IPS-18c (cell line): Measurements from ENCODE around the gene GCLM.
"Not testable (repeated sequence)": the region's sequence is repeated elsewhere in the genome, so short reads cannot be mapped to it uniquely, and the experiment has no call there.

Experiments used
- H3K4me3 ChIP-seq: 2 replicates; pipeline ENCODE4 v1.7.0; 2013; ENCODE audit warnings: low read depth, mild to moderate bottlenecking, low read length, moderate library complexity; ENCODE audit not compliant: insufficient read depth
- H3K9me3 ChIP-seq: one replicate; pipeline ENCODE4 v1.6.1; 2013; ENCODE audit warnings: mild to moderate bottlenecking, low read length, moderate library complexity; ENCODE audit not compliant: control insufficient read depth, insufficient read depth

GCLM gene, protein sequence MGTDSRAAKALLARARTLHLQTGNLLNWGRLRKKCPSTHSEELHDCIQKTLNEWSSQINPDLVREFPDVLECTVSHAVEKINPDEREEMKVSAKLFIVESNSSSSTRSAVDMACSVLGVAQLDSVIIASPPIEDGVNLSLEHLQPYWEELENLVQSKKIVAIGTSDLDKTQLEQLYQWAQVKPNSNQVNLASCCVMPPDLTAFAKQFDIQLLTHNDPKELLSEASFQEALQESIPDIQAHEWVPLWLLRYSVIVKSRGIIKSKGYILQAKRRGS

DNA sequence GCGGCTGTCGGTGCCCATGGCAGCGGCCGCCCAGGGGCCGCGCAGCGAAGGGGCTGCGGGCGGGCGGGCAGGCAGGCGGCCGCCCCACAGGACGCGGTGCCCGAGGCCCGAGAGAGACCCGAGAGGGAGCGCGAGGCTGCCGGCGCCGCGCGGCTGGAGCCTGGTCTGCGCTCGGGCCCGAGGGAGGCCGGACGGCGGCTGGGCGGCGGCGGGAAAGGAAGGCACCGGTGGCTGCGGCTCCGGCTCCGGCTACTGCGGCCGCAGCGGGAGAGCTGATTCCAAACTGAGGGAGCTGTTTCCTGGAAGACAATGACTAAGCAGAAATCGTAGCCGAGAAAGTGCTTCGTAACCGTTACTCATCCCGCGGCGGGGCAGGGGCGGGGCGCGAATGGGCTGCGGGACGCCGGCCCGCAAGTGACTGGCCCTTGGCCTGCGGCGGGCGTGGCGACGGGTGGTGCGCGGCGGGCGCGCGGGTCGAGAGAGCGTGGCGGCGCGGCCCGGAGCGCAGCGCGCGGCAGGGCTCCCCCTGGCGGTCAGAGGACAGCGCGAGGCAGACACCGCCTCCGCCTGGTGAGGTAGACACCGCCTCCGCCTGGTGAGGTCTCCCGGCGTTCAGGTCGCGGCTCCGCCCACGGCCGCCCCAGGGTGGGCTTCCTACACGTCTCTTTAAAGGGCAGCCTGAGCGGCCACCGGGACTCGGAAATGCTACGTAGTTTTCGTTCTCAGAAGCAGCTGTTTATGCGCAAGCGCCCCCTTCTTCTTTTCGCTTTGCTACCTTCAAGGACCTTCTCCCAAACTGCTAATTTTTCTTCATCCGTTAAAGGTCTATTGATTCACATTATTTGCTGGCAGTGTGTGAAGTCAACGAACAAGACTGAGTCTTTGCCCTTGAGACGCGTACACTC, at the start of gene GCLM:
TSS of gene GCLM (minus strand) at position 285 of the 905 bp plus-strand sequence. CDS start at position 18, 267 bp downstream.
- Histone ChIP-seq H3K9me3 (no peaks in the 10 kb centered on the region), H3K4me3 (peak within 1 kb of the TSS; percentile 85)

DNA sequence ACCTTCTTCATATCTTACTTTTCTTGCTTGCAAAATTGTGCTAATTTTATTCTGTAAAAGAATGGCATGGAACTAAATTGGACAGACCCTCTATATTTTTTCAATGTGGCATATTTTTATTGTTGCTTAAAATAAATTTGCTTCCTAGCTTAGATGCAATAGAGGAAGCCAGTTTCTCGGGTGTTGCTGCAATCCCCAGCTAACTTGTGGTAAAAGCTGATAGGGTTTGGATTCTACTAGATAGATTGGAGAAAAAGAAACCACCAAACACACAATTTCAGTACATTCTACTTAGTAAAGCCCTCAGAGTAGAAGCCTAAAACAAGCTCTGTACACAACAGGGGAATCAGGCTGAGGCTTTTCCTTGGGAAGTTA, 49.5 kb upstream of the GCLM start:
- Histone ChIP-seq H3K9me3 (no peaks in the 10 kb centered on the region), H3K4me3 (no peak overlapping the region)

DNA sequence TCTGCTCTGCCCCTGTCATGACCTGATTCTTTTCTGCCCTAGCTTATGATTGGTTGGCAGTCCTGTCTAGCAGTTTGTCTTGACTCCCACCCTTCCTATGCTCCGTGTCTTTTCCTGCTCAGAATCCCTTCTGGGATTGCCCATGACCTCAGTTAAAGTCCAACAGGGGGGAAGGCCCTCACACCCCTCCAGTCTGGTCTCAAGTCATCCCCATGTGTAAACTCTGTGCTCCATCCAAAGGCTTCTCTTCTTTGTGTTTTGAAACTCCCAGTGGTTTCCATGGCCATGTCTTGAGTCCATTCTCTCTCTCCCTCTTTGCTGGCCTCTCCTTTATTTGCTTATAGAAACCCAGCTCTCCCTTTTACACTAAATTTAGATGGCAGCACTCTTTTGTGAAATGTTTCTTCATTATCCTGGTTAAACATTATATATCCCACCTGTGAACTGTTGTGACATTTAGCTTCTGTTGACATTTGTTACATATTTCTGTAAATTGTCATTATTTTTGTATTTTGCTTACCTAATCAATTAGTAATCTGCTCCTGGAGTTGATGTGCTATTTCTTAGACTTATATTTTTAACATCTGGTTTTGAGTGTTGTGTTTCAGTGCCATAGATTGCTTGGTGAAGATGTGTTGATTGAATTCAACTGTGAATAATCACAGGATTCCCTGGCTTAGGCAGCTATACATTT, 48.9 kb upstream of the GCLM start:
- H3K9me3 ChIP-seq, result no peaks in the 10 kb centered on the region

DNA sequence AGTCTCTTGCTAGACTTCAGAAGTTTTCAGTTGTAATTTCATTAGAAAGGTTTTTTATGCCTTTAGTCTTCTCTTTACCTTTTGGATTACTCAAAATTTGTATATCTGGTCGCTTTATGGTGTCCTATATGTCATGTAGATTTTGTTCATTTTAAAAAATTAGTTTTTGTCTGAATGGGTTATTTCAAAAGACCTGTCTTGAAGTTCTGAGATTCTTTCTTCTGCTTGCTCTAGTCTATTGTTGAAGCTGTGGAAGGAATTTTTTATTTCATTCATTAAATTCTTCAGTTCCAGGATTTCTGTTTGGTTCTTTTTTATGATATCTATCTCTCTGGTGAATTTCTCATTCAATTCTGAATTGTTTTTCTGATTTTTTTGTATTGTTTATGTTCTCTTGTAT, 46.5 kb upstream of the GCLM start:
- Histone ChIP-seq H3K9me3 (no peaks in the 10 kb centered on the region), H3K4me3 (no peak overlapping the region)

More for the DNA sequence above, 48.9 kb upstream of the GCLM start:
- H3K4me3 ChIP-seq, result no peak overlapping the region

DNA sequence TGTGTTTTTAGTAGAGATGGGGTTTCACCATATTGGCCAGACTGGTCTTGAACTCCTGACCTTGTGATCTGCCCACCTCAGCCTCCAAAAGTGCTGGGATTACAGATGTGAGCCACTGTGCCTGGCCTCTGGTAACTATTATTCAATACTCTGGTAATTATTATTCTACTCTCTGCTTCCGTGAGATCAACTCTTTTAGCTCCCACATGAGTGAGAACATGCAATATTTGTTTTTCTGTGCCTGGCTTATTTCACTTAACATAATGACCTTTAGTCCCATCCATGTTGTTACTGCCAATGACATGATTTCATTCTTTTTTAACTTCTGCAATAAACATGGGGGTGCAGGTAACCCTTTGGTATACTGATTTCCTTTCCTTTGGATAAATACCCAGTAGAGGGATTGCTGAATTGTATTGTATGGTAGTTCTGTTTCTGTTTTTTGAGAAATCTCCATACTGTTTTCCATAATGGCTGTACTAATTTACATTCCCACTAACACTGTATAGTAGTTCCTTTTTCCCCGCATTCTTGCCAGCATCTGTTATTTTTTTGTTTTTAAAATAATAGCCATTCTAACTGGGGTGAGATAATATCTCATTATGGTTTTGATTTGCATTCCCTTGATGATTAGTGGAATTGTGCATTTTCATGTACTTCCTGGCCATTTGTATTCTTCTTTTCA, 37.9 kb upstream of the GCLM start:
- H3K9me3 ChIP-seq, H3K4me3 ChIP-seq: not testable (repeated sequence)

DNA sequence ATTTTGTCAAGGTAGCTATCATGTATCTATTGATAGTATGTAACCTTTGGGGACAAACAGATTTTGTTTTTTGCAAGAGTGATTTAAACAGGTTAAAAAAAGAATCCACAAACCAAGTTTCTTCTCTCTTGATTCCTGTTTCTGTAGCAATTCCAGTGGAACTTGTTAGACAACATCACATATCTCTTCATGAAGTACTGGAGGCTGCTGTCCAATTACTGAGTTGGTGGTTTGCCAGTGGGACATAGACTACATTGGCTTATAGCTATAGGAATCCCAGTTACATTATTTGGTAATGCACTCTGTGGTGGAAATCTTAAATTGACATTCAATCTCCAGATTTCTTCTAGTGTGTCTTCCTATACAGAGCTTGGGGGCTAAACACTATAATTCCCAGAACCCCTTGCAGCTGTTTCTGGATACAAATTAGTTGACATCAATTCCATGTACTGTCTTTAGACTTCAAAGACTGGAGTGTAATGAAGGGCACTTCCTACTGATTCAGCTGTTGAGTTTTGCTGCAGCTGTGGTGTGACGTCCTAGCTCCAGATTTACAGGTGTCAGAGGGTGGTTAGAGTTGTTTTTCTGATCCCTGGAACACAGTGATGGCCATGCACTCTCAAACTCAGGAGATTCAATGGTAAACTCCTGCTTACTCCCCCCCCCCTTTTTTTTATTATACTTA, 29.4 kb upstream of the GCLM start:
- no peak overlapping the region for H3K4me3 ChIP-seq
- no peaks in the 10 kb centered on the region for H3K9me3 ChIP-seq

DNA sequence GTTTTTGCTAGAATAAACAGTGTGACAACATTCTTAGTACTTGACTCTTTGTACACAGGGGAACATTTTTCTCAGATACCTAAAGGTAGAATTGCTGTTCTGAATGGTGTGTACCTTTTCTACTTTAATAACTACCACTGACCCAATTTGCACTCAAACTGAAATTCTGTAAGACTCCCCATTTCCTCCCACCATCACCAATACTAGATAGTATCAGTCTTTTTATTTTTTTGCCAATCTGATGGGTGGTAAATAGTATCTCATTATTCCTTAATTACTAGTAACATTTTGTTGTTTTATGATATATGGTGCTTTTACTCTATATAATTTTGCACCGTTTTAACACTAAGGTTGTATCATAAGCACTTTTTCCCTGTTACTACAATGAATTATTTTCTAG, 28.8 kb upstream of the GCLM start:
- H3K9me3 ChIP-seq, result no peaks in the 10 kb centered on the region
- H3K4me3 ChIP-seq, result no peak overlapping the region

DNA sequence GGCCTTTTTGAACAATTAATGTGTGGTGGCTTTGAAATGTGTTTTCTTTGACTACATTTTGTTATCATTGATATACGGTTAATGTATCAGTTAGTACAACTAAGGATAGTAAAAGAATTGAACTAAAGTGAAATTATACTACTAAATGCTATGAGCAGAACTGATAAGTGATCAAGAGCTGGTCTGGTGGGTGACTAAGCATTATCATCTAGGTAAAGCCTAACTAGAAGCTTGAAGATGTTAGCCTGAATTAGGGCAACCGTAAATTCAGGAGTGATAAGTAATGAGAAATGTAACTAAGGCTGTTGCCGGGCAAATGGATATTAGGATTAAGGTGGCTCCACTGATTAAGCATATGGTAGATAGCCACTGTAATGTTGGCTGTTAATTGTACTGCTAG, 16.0 kb upstream of the GCLM start:
- no peak overlapping the region for H3K4me3 ChIP-seq
- no peaks in the 10 kb centered on the region for H3K9me3 ChIP-seq

DNA sequence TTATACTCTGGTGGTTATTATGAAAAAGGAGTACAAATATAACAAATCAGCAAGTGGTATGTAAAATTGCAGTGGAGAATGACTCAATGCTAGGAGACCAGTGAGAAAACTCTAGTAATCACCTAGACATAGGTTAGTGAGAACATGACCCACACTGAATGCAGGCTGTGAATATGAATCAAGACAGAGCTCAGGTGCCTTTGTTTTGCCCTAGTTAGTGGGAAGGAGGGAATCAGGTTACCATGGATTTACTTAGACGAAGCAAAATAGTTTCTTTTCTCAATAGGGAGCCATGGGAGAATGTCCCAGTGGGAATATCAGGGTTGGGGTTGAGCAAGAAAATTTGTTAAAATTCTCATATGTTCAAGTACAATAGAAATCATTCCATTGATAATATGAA, 10.6 kb upstream of the GCLM start:
- H3K4me3 ChIP-seq, result no peak overlapping the region

DNA sequence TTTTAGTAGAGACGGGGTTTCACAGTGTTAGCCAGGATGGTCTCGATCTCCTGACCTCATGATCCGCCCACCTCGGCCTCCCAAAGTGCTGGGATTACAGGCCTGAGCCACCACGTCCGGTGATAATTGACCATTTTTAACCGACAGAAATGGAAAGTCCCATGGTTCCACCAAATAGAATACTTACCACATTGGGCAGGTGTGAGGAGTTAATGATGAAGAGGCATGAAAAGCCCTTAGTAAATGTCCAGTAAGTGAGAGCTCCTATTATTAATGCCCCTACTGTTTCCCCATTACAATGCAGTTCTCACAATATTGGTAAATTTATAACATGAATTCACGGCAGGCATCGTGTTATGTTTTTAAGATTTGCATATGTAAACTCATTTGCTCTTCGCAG, 8.1 kb upstream of the GCLM start:
- peaks cover 6% of the 10 kb centered on the region for H3K9me3 ChIP-seq
- H3K4me3 ChIP-seq, result no peak overlapping the region

More for the DNA sequence above, 10.6 kb upstream of the GCLM start:
- H3K9me3 ChIP-seq, result peaks cover 6% of the 10 kb centered on the region

DNA sequence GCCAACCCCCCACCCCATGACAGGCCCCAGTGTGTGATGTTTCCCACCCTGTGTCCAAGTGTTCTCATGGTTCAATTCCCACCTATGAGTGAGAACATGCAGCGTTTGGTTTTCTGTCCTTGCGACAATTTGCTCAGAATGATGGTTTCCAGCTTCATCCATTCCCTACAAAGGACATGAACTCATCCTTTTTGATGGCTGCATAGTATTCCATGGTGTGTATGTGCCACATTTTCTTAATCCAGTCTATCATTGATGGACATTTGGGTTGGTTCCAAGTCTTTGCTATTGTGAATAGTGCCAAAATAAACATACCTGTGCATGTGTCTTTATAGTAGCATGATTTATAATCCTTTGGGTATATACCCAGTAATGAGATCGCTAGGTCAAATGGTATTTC, 1.6 kb upstream of the GCLM start:
- H3K9me3 ChIP-seq, H3K4me3 ChIP-seq: not testable (repeated sequence)

DNA sequence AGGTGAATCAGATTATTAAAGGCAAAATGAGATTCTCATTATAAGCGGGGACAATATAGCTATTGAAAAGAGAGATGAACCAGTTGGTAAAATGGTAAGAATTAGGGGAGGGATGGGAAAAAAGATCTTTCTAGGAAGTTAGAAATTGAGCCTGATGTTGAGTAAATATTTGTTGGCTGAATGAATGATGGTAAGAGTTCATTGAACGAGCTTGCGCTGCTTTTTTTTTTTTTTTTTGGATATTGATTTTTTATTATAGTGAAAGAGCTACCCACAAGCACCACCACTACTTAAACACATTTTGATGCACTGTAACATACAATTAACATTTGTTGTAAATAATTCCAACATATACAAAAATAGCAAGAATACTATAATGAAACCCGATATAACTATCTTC, 1.1 kb upstream of the GCLM start:
- Histone ChIP-seq H3K9me3 (no peaks in the 10 kb centered on the region), H3K4me3 (no peak overlapping the region; the same call in 1 of the 2 replicates)

DNA sequence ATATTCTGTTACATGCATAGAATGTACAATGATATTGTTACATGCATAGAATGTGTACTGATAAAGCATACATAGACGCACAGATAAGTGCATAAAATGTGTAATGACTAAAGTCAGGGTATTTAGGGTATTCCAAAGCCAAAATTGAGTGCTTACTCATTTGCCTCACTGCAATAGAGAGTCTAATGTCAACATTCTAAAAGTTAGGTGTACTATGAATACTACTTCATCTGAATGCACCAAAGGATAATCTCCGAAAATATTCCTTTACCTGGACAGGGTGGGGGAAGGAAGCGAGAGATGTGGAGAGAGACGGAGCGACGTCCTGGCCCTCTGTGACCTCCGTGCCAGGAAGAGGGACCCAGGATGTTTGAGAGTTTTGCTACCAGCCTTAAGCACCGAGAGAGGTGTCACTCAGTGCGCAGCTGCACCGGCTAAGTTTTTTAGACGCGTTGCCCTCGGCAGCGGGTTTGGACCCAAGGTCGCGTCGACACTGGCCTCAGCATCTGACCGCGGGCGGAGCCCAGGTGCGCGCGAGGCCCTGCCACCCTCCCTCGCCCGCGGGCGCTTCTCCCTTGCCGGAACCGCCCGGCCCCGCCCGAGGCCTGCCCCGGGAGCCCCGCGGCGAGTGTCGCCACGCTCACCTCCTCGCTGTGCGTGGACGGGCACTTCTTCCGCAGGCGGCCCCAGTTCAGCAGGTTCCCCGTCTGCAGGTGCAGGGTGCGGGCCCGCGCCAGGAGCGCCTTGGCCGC, 660 bp downstream of the GCLM start:
- H3K9me3 ChIP-seq, result no peaks in the 10 kb centered on the region
- H3K4me3 ChIP-seq, result peak overlapping the region; percentile 85

DNA sequence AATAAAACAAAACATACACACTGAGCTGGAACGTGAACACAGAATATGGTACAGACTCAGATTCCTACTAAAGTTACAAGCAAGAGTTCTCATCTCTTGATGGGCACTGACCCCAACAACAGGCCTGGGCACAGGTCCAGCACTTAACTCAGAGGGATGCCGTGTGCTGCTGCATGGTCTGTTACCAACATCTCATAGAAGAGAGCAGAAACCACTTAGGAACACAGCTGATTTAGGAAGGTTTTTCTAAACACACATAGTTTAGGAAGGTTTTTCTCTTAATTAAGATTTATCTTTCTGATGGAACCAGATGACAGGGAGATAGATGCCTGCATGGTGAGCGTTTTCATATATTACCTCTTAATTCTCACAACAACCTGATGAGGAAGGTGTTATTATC, 1.5 kb downstream of the GCLM start:
- Histone ChIP-seq H3K9me3 (no peaks in the 10 kb centered on the region), H3K4me3 (no peak overlapping the region)

DNA sequence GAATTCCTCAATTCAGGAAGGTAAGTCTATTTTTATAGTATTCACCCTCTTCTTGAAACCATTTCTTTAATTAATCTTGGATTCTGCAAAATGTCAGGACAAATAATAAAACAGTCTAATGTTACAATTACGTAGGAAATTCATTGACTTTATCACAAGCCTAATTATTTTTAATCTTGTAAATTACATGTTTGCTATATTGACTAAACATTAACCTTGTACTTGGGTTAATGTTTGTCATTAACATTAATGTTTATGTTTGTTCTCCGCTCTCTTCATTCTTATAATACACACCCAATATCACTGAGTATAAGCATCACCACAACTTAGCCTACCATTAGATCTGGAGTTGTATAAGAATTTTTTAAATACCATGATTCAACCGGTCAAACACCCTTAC, 2.8 kb downstream of the GCLM start:
- Histone ChIP-seq H3K9me3 (no peaks in the 10 kb centered on the region), H3K4me3 (no peak overlapping the region)

DNA sequence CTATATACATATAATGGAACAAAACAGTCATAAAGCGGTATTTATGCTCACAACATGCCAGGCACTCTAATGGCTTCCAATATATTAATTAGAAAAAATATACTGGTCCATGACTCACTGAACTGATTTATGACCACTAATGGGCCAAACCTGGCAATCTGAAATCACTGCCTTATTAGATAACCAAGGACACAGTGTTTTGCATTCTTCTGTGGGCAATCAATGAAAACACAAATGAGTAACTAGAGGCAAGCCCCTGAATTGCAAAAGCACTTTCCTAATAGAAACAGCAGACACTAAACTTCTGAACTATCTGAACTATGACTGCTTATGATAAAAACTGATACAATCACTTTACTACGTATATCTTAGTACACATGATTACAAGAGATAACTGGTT, 3.5 kb downstream of the GCLM start:
- no peak overlapping the region for H3K4me3 ChIP-seq
- H3K9me3 ChIP-seq, result no peaks in the 10 kb centered on the region
